NCI-H345 treated with DMSO at 0.1 percent for 48 hours (cell line): ENCODE data around the gene KLK1.
A peak's percentile ranks its signal among the peaks of the same experiment; 100 is the strongest.
"Not testable (repeated sequence)": the region's sequence is repeated elsewhere in the genome, so short reads cannot be mapped to it uniquely, and the experiment has no call there.

Experiments
- DNase-seq: peaks from one replicate; lab custom pipeline; 2025; ENCODE audit not compliant: unreplicated experiment; lab: John Stamatoyannopoulos, UW

Gene KLK1

DNA sequence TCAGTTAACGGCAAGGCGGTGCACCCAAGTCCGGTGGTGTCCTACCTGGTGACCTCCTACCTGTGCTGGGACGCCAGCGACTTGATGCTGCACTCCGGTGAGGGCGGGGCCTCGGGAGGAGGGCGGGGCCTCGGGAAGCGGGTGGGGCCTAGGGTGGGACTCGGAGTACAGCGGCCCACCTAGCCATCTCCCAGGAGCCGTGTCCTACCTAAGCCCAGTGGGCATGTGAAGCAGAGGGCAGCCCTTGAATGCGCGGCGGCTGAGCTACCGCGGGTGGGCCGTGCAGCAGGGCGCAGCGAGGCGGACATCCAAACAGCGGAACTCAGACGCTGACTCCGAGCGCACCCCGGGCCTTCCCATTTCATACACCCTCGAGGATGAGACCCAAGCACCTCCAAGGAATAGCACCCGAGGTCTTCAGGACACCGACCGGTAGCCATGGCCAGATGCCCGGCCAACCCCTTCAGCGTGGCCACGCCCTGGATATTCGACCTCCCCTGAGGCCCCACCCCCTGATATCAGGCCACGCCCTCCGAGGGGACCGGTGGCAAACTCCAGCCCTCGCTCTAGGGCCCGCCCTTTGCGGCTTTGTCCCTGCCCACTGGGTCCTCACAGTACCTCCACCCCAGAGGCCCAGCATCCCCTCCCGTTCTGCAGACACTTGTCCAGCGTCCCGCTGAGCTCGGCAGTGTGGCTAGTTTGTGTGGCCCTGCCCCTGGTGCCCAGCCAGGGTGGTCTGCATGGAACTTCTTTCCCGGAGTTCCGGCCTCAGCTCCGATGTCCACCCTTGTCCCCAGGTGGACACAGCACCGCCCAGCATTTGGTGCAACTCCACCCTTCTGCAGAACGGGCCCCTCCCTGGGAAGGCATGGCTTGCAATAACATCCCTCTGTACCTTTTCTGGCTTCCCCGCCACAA is 5.4 kb downstream of the KLK1 start:
- no peak for DNase-seq

DNA sequence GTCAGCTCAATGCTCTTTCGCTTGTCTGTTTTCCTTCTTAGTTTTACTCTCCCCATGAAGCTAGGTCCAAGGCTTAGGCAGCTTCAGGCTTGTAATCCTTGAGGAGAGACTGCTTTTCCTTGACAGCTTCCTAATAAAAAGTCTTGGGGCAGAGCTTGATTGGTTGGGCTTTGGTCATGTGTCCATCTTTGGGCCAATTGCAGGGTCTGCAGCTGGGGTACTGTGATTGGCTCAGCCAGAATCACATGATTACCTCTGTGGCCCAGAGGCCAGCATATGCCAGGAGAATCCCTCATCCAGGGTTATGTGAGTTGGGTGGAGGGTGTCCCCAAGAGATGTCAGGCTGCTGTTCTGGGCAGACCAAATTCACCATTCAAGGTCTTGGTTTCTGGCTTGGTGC is 8.1 kb downstream of the KLK1 start:
- no peak for DNase-seq

DNA sequence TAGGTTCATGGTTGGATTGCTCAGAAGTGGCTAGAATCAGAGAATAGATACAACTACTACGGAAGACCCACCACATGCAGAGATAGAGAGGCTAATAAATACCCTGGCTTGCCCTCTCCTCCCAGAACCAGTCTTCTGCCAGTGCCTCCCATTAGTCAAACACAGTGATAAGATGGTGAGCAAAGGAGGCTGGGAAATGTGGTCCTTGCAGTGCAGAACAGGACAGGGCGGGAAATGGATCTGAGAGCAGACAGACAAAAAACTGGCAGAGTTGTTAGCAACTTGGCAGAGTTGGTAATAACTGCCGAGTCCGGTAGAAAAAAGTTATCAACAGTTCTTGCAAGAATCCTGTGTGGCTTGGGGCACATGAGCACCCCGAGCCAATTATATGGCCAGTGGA is 8.7 kb downstream of the KLK1 start:
- DNase-seq = no peak

DNA sequence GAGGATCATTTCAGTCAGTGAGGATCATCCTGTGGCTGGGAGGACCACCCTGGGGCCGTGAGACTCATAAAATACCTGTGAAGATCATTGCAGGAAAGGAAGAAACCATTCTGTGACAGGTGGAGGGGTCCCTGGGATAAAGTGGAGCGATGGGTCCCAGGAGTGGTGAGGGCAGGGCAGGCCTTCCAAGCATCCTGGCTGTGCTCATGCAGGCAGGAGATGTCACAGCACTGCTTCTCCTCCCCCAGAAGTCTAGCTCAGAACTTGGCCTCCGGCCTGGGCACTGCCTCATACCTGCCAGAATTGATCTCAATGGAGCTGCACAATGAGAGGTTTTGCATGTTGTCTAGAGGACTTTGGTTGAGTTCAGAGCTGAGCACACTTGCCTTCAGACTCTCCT is 11.1 kb downstream of the KLK1 start:
- DNase-seq = no peak

DNA sequence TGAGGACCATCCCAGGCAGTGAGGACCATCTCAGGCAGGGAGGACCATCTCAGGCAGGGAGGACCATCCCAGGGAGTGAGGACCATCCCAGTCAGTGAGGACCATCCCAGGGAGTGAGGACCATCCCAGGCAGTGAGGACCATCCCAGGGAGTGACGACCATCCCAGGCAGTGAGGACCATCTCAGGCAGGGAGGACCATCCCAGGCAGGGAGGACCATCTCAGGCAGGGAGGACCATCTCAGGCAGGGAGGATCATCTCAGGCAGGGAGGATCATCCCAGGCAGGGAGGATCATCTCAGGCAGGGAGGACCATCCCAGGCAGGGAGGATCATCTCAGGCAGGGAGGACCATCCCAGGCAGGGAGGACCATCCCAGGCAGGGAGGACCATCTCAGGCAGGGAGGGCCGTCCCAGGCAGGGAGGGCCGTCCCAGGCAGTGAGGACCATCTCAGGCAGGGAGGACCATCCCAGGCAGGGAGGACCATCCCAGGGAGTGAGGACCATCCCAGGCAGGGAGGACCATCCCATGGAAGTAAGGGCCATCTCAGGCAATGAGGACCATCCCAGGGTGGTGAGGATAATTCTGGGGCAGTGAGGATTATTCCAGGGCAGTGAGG is 11.9 kb downstream of the KLK1 start:
- not testable (repeated sequence) for DNase-seq

DNA sequence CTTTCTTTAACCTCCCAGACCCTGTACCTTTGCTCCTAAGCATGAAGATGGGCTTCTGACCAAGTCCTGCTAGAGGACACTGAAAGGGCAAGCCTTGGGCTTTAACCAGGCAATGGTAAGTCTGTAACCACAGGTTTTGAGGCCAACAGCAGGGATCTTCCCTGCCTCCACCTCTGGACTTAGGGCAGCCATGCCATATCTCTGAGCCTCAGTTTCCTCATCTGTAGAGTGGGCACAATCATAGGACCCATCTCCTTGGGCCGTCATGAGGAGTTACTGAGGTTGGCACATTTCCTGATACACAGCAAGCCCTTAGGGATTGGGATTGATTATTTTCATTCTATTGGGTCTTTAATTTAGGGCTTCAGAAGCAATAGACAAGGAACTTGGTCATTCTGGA is 14.7 kb downstream of the KLK1 start:
- no peak for DNase-seq

DNA sequence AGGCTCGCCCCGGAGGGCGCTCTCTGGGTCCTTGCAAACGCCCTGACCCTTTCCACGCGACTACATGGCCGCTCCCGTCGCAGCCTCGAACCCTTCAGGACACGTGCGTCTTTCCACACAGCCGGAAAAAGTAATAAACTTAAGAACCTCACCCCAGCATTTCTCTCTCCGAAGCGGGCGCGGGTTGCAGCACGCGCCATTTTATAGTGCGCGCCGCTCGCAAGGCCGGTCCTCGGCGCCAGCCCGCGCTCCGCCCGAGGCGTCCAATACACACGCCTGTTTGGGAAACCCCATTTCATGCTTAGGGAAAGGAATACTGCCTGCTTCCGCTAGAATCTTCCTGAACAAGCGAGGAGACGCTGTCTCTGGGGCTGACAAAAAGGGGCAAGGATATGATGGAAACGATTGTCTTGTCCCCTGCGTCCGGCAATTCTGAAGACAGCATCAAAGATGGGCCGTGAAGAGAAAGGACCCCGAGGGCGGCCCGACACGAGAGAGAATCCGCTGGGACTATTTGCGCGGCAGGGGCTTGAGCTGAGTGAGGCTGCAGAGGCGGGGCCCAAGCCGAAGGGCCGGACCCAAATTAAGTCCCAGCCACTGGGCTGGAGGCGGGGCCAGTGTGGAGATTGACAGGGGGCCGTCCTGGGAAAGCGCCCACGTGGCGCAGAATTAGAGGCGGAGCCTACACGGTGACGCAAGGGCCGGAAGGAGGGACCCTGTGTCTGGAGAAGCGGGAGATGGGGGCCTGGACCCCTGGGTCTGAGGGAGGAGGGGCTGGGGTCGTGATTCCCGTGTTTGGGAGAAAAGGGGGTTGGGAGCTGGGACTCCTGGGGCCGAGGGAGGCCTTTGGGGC is 18.9 kb downstream of the KLK1 start:
- DNase-seq = peak; percentile 89

DNA sequence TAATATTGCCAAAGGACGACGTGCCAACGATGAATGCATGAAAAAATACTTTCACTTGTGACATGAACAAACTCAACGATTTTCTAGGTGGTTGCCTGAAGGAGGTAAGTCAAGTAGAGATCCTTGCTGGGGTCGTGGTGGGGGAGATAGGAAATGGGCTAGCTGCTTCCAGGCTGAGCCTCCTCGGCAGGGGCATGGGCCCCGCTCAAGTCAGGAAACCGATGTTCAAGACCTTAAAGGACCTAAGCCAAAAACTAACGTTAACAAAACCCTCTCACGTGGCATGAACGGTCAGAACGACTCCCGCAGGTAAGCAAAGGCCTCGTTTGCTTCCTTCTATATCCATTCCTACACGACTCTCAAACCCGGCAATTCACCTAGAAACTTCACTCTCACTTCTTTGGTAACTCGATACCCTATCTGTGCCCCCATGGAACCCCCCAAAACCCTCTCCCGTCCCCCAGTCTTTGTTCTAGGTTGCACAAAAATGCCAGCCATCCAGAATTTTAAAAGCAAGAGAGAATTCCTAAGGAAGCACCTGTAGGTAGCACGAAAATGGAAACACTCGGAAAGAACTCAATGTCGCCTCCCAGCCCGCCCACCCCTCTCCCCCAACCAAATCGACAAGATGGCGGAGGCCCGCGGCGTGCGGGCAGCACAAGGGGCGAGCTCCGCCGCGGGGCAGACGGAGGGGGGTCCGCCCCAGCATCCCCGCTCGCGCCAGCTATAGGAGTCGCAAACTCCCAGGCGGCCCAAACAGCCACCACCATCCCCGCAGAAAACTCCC is 19.8 kb downstream of the KLK1 start:
- no peak for DNase-seq

DNA sequence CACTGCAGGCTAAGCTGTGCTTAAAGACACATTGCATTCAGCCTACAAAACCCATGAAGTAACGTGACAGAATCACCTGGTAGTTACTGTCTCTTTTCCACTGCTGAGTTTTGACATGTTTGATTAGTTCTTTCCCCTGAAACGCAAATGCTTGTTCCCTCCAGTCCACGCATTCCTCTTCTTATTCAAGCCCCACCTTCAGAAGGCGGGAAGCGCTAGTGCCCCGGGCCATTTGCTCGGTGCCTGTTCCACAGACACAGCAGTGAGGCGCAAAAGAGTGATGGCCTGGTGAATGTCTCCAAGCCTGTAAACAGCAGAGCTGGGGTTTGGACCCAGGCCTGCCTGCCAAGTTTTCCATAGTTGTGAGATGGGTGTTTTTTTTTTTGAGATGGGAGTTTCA is 22.5 kb downstream of the KLK1 start:
- DNase-seq = no peak

DNA sequence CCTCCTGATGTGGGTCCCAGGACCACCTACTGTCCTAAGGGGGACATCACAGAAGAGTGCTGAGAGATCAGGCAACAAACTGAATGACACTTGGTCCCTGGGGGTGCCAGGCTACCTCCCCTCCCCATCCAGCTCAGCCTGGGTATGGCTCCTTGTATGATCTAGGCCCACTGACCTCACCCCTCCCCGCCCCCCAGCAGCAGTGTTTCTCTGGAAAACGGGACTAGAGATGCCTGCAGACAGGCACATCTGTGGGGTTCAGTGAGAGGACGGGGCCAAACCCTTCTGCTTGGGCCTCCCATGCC is 24.1 kb downstream of the KLK1 start:
- DNase-seq = no peak

DNA sequence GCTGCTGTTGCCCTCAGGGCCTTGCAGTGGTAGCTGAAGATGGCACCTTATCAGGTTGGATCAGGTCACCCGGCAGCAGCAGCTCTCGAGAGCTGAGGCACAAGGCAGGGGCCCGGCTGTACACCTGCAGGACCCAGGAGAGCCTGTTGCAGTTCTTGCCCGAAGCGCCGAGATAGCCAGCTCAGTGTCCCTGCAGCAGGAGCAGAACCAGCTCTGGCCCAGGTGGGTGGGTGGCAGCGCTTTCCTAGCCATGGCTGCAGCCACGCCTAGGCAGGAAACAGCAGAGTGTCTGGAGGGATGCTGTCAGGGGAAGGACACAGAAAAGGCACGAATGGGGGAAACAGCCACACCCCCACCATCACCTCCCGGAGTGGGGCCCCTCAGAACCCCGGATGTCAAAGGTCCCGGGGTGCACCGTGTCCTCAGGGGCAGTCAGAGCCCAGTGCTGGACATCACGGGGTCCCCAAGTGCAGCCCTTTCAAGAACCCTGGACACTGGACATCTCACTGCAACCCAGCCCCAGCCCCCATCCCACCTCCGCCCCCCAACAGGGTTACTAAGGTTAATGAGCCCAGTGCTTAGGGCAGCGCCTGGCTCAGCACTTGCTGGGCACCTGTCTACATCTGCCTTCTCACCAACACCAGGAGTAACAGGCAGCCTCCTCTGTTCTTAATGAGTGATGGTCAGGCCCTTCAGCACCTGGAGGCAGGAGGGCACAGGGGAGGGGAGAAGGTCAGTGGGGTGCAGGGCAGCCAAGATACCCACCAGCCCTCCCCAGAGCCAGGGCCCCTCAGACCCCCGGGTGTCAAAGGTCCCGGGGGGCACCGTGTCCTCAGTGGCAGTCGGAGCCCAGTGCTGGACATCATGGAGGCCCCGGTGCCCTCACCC is 24.7 kb downstream of the KLK1 start:
- DNase-seq = no peak

DNA sequence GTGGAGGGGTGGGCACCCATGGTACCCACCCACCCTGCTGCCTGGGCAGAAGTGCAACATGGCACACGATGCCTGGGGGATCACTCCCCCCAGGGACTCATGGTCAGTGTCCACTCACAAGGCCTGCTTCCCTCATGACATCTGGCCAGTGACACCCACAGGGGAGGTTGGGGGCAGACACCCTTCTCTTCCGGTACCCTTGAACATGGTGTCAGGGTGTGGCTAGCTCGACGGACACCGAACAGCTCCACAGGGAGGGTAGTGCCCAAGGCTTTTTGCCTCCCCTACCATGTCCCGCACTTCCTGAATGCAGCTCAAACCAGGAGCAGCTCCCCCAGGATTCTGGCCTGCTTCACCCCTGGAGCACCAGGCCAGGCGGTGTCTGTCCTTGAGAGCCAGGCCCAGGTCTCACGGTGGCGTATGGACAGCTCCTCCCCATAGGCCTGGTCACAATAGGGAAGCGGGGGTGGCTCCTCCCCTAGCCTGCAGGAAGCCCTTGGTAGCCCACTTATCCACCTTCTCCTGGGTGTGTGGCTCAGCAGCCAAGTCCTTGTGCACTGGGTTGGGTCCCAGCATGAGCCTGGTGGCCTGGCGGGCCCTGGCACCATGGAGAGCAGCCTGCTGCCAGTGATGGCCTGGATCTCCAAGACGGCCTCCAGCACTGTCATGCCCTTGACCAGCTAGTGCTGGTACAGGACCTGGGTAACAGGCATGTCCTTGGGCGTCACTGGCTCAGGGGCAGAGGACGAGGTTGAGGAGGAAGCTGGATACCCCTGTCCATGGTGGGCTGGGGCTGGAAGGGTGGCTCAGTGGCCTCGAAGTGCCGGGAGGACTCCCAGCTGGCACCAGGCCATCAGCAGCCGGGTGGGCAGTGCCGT is 25.6 kb downstream of the KLK1 start:
- DNase-seq = no peak

DNA sequence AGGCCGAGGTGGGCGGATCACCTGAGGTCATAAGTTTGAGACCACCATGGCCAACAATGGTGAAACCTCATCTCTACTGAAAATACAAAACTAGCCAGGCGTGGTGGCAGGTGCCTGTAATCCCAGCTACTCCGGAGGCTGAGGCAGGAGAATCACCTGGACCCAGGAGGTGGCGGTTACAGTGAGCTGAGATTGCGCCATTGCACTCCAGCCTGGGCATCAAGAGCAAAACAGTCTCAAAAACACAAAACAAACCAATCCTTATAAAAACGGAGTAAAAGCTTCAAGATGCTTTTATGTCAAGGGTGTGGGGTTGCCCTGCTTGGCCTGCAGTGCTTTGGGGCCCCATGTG is 26.2 kb downstream of the KLK1 start:
- no peak for DNase-seq

DNA sequence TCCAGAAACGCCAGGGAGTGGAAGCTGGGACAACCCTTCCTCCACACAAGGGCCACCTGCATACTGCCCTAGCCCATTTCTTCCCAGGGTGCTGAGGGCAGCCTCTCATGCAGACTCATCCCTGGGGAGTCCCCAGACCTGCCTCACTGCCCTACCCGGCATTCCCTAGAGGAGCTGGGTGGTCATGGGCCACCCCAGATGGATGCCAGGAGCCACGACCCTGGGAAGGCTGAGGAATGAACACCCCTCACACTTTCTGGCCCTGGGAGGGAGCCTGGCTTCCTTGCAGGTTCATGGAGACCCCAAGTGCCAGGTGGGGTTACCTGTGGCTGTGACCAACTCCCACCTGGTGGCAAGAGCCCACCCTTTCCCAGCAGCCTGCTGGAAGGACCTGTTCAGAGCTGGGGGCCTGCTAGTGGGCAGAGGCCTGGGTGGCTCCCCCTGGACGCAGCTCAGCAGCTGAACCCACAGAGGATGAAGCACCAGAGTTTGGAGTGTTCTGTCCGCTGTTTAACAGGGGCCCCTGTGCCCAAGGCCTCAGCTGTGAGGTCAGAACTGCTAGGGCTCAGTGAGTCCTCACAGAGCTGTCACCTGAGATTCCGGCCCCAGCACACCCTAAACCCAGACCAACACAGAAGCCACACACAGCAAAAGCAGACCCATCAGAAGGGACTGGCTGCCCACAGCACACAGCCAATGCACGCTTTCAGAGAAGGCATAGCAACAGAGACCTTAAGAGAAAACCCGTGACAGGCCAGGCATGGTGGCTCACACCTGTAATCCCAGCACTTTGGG is 26.8 kb downstream of the KLK1 start:
- no peak for DNase-seq

DNA sequence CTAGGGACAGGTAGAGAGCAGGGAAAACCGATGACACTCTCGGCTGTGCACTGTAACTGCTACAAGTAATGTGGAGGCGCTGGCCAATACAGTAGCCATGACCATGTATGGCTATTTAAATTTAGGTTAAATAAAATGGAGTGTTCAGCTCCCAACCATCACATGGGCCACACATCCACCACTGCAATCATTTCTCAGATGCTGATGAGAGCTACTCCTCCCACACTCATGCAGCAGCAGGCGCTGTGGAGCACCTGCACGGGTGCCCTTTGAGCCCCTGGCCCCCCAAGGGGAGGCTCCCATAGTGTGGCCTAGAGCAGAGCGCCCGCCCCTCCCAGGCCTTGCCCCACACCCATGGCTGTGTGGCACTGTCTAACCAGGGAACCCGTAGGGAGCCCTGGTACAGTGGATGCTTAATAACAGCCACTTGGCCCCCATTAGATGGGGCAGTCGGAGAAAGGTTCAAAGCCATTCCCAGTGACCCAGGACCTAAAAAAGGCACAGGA is 27.4 kb downstream of the KLK1 start:
- DNase-seq = no peak

DNA sequence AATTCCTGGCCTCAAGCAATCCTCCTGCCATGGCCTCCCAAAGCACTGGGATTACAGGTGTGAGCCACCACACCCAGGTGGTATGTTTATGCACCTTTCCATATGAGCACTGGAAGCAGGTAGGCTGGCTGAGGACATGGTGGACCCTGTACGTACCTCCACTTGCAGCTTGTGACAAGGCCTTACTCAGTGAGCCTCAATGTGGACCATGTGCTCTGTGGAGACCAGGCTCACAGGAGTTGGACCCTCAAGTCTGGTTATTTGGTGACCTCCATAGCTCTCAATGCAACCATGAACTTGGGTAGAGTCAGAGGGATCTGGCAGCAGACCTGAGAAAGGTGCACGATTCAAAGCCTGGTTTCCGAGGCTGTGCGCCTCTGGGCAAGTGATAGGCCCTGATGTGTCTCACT is 27.9 kb downstream of the KLK1 start:
- no peak for DNase-seq

DNA sequence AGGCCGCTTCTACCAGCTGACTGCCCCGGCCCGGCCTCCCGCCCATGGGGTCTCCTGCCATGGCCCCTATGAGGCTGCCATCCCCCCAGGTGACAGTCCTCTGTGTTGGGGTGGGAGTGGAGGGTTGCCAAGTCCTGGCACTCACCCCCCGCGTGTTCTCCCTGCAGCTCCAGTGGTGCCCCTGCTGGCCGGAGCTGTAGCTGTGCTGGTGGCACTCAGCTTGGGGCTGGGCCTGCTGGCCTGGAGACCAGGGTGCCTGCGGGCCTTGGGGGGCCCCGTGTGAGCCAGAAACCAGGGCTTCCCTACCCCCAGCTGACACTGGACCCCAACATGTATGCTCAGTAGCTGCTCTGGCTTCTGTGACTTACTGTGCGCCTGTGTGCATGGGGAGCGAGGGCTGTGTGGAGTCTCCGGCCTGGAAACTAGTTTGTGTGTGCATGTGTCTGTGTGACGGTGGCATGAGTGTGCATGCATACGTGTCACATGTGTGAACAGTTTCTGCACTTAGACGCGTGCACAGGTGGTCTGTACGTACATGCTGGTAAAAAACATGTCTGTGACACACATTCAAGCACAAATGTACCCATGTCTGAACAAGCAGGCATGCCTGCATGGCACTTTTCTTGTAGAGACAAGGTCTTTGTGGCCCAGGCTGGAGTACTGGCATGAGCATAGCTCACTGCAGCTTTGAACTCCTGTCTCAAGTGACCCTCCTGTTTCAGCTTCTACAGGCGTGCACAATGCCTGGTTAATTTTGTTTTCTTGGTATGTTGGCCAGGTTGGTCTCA is 28.5 kb downstream of the KLK1 start:
- DNase-seq = no peak
